ENCODE measurements around the gene PDAP1.
"Not testable (repeated sequence)": the region's sequence is repeated elsewhere in the genome, so short reads cannot be mapped to it uniquely, and the experiment has no call there.

Gene PDAP1

GRCh38 chr7:99424932-99425730, 16.7 kb upstream of the PDAP1 start:
- H3K36me3 ChIP-seq (ENCODE audit: insufficient read depth, low read length): no peaks in the 10 kb centered on the region; the same call in 1 of the 2 replicates

DNA sequence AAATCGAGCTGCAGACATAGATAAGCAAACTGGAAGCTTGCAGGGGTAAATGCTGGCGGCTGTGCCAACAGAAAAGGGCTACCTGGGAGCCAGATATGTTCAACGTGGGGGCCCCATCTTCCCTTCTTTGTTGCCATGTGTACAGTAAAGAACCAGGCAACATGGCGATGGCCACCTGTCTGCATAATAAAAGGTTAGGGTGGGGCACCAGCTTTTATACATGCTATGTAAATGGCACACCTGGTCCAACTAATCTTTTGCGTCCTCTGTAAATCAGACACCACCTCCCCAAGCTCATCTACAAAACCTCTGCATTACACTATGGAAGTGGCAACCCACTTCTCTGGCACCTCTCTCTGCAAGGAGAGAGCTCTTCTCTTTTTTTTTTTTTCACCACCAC, 14.2 kb upstream of the PDAP1 start:
- H3K27me3 ChIP-seq (ENCODE audit: insufficient read depth, low read length): no peaks in the 10 kb centered on the region
- H3K36me3 ChIP-seq (ENCODE audit: insufficient read depth, low read length): peaks cover 7% of the 10 kb centered on the region; the same call in 1 of the 2 replicates
- no peaks in the 10 kb centered on the region for H3K79me2 ChIP-seq (ENCODE audit: control insufficient read depth, insufficient read depth, low read length, unreplicated experiment)
- H3K4me1 ChIP-seq (ENCODE audit: control insufficient read depth, insufficient read depth, low read length, unreplicated experiment): no peaks in the 10 kb centered on the region
- H2AFZ ChIP-seq (ENCODE audit: low read length, unreplicated experiment): no peak overlapping the region
- H3K4me3 ChIP-seq (ENCODE audit: low read depth, low read length): no peak overlapping the region
- no peak overlapping the region for H3K27ac ChIP-seq (ENCODE audit: low read depth, low read length)

More at GRCh38 chr7:99424932-99425730, 16.7 kb upstream of the PDAP1 start:
- Histone ChIP-seq H3K4me1 (ENCODE audit: control insufficient read depth, insufficient read depth, low read length, unreplicated experiment) (no peaks in the 10 kb centered on the region), H3K79me2 (ENCODE audit: control insufficient read depth, insufficient read depth, low read length, unreplicated experiment) (no peaks in the 10 kb centered on the region), H2AFZ (ENCODE audit: low read length, unreplicated experiment) (no peak overlapping the region), H3K27me3 (ENCODE audit: insufficient read depth, low read length) (no peaks in the 10 kb centered on the region), H3K4me3 (ENCODE audit: low read depth, low read length) (no peak overlapping the region), H3K27ac (ENCODE audit: low read depth, low read length) (no peak overlapping the region)

DNA sequence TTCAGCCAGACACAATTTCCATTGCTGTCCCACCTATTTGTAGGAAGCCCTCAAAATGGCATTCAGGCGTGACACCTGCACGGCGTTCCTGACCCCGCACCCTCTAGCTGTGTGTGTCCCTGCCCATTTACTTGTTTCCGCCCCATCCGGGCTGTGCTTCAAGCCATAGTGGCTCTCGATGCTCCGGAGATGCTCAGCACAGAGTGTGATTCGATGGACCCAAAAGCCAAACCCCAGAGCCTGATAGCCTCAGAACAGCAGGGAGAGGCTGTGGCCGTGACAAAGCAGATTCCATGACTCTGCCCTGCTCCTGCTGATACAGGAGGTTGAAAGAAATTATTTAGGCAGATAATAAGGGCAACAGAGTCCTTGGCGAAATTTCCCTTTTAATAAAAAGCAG, 13.8 kb upstream of the PDAP1 start:
- no peaks in the 10 kb centered on the region for H3K79me2 ChIP-seq (ENCODE audit: control insufficient read depth, insufficient read depth, low read length, unreplicated experiment)
- H3K36me3 ChIP-seq (ENCODE audit: insufficient read depth, low read length): peaks cover 9% of the 10 kb centered on the region; the same call in 1 of the 2 replicates
- H3K4me3 ChIP-seq (ENCODE audit: low read depth, low read length): no peak overlapping the region
- no peaks in the 10 kb centered on the region for H3K27me3 ChIP-seq (ENCODE audit: insufficient read depth, low read length)
- no peaks in the 10 kb centered on the region for H3K4me1 ChIP-seq (ENCODE audit: control insufficient read depth, insufficient read depth, low read length, unreplicated experiment)
- no peak overlapping the region for H2AFZ ChIP-seq (ENCODE audit: low read length, unreplicated experiment)
- H3K27ac ChIP-seq (ENCODE audit: low read depth, low read length): no peak overlapping the region

DNA sequence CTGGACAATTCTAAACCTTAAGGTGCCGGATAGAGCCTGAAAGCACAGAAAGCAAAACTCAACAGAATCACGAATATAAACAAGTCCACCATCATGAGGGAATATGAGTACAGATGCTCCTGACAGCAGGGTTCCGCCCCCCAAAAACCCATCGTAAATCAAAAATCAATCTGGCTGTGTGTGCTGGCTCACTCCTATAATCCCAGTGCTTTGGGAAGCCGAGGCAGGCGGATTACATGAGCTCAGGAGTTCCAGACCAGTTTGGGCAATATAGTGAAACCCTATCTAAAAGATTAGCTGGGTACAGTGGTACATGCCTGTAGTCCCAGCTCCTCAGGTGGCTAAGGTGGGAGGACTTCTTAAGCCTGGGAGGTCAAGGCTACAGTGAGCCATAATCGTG, 12.6 kb upstream of the PDAP1 start:
- no peak overlapping the region for H3K4me3 ChIP-seq (ENCODE audit: low read depth, low read length)
- H3K36me3 ChIP-seq (ENCODE audit: insufficient read depth, low read length): peaks cover 9% of the 10 kb centered on the region; the same call in 1 of the 2 replicates
- no peak overlapping the region for H3K27ac ChIP-seq (ENCODE audit: low read depth, low read length)
- no peaks in the 10 kb centered on the region for H3K79me2 ChIP-seq (ENCODE audit: control insufficient read depth, insufficient read depth, low read length, unreplicated experiment)
- no peaks in the 10 kb centered on the region for H3K4me1 ChIP-seq (ENCODE audit: control insufficient read depth, insufficient read depth, low read length, unreplicated experiment)
- no peaks in the 10 kb centered on the region for H3K27me3 ChIP-seq (ENCODE audit: insufficient read depth, low read length)
- no peak overlapping the region for H2AFZ ChIP-seq (ENCODE audit: low read length, unreplicated experiment)

DNA sequence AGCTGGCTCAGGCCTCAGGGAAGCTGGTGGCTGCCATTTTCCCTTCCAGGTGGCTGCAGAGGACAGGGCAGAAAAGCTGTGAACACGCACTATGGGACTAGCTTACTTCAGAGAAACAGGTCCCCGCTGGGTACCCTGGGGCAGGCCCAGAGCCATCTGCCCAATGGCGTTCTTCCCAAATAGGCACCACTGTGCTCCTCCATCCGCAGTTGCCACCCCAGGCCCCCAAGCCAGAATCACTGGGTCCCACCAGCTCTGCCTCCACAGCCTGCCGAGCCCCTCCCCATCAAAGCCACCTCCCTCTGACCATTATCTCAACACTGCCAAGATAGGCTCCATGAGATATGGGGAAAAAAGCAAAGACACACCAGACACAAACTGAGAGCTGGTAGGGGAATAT, 11.8 kb upstream of the PDAP1 start:
- no peak overlapping the region for H3K4me3 ChIP-seq (ENCODE audit: low read depth, low read length)
- H3K27me3 ChIP-seq (ENCODE audit: insufficient read depth, low read length): no peaks in the 10 kb centered on the region
- H3K79me2 ChIP-seq (ENCODE audit: control insufficient read depth, insufficient read depth, low read length, unreplicated experiment): no peaks in the 10 kb centered on the region
- peaks cover 9% of the 10 kb centered on the region; the same call in 1 of the 2 replicates for H3K36me3 ChIP-seq (ENCODE audit: insufficient read depth, low read length)
- H3K27ac ChIP-seq (ENCODE audit: low read depth, low read length): no peak overlapping the region
- H3K4me1 ChIP-seq (ENCODE audit: control insufficient read depth, insufficient read depth, low read length, unreplicated experiment): no peaks in the 10 kb centered on the region
- H2AFZ ChIP-seq (ENCODE audit: low read length, unreplicated experiment): no peak overlapping the region

DNA sequence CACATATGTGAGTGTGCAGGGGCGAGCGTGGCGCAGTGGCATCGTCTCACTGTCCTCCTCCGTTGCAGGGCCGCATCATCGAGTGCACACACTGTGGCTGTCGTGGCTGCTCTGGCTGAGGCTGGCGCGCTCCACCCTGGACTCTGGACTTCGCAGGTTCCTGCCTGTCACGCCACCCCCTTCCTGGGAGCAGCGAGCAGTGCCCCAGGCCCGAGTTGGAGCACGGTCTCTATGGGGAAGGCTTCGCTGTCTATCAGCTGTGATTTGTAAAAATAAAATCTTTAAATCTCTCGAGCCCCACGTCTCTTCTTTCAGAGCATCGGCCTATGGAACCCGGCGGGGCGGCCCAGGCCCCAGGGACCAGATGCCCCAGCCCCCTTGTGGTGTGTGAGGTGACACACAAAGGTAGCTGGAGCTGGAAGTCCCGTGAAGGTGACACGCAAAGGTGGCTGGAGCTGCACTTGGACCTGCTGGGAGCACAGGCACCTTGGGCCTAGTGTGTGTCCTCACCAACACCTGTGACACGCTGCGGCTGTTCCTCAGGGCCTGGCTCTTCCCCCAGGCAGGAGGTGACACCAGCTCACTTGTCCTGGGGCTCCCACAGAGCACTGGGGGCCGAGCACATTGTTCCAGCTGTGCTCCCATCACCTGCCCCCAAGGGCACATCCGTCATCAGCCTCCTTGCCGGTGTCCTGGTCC, 11.1 kb upstream of the PDAP1 start:
- Histone ChIP-seq H3K27me3 (ENCODE audit: insufficient read depth, low read length) (no peaks in the 10 kb centered on the region), H3K4me3 (ENCODE audit: low read depth, low read length) (no peak overlapping the region), H2AFZ (ENCODE audit: low read length, unreplicated experiment) (no peak overlapping the region), H3K27ac (ENCODE audit: low read depth, low read length) (no peak overlapping the region), H3K36me3 (ENCODE audit: insufficient read depth, low read length) (peaks cover 9% of the 10 kb centered on the region; the same call in 1 of the 2 replicates), H3K4me1 (ENCODE audit: control insufficient read depth, insufficient read depth, low read length, unreplicated experiment) (no peaks in the 10 kb centered on the region), H3K79me2 (ENCODE audit: control insufficient read depth, insufficient read depth, low read length, unreplicated experiment) (no peaks in the 10 kb centered on the region)

DNA sequence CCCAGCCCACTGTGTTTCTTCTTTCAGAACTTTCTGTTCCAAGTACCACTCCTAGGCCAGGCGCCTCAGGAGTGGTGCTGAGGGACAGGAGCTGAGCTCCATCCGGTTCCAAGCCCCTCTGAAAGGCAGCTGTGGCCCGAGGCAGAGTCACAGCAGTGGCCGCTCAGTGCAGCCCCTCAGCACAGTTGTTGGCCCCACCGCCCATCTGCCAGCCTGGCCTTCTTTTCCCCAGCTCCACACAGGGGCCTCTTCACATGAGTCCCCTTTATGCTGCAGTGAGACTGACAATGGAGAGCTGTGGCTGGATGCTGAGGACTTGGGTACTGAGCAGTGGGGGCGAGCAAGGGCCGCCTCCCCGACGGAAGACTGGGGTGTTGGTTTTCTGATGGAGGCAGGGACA, 9.9 kb upstream of the PDAP1 start:
- peaks cover 11% of the 10 kb centered on the region; the same call in 1 of the 2 replicates for H3K36me3 ChIP-seq (ENCODE audit: insufficient read depth, low read length)
- H3K4me3 ChIP-seq (ENCODE audit: low read depth, low read length): no peak overlapping the region
- no peaks in the 10 kb centered on the region for H3K27me3 ChIP-seq (ENCODE audit: insufficient read depth, low read length)
- no peak overlapping the region for H3K27ac ChIP-seq (ENCODE audit: low read depth, low read length)
- no peak overlapping the region for H2AFZ ChIP-seq (ENCODE audit: low read length, unreplicated experiment)
- H3K79me2 ChIP-seq (ENCODE audit: control insufficient read depth, insufficient read depth, low read length, unreplicated experiment): peaks cover 2% of the 10 kb centered on the region
- H3K4me1 ChIP-seq (ENCODE audit: control insufficient read depth, insufficient read depth, low read length, unreplicated experiment): no peaks in the 10 kb centered on the region

- Histone ChIP-seq H3K36me3 (ENCODE audit: insufficient read depth, low read length) (peaks cover 20% of the 10 kb centered on the region), H3K79me2 (ENCODE audit: control insufficient read depth, insufficient read depth, low read length, unreplicated experiment) (peaks cover 12% of the 10 kb centered on the region)
- not testable (repeated sequence) for H3K4me1 ChIP-seq (ENCODE audit: control insufficient read depth, insufficient read depth, low read length, unreplicated experiment); H2AFZ ChIP-seq (ENCODE audit: low read length, unreplicated experiment); H3K4me3 ChIP-seq (ENCODE audit: low read depth, low read length); H3K27ac ChIP-seq (ENCODE audit: low read depth, low read length); H3K27me3 ChIP-seq (ENCODE audit: insufficient read depth, low read length)
These were observed 7.2 kb upstream of the PDAP1 start for GRCh38 chr7:99415513-99416127.

GRCh38 chr7:99410635-99411034, 2.2 kb upstream of the PDAP1 start:
- Histone ChIP-seq H3K4me1 (ENCODE audit: control insufficient read depth, insufficient read depth, low read length, unreplicated experiment) (peaks cover 27% of the 10 kb centered on the region), H3K27me3 (ENCODE audit: insufficient read depth, low read length) (no peaks in the 10 kb centered on the region), H3K27ac (ENCODE audit: low read depth, low read length) (no peak overlapping the region), H3K4me3 (ENCODE audit: low read depth, low read length) (peak overlapping the region; percentile 99; the same call in 1 of the 2 replicates), H3K79me2 (ENCODE audit: control insufficient read depth, insufficient read depth, low read length, unreplicated experiment) (peaks cover 56% of the 10 kb centered on the region), H3K36me3 (ENCODE audit: insufficient read depth, low read length) (peaks cover 12% of the 10 kb centered on the region), H2AFZ (ENCODE audit: low read length, unreplicated experiment) (no peak overlapping the region)

DNA sequence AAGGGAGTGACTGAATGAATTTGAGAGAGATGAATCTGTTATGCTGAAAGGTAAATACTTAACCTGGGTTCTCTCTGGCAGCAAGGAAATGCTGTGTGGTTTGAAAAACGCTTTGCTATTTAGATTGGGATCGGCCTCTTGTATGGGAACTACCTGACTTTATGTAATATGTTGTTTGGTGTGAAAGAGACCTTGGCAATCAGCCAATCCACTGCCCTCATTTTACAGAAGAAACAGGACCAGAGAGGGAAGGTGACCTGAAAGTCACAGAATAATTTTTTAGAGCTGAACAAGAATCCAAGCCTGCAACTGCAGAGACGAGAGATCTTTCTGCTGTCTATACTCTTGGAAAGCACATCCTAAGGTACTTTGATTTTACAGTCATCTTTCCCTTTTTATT, 1.4 kb upstream of the PDAP1 start:
- H3K27me3 ChIP-seq (ENCODE audit: insufficient read depth, low read length): no peaks in the 10 kb centered on the region
- H3K36me3 ChIP-seq (ENCODE audit: insufficient read depth, low read length): peaks cover 12% of the 10 kb centered on the region
- H2AFZ ChIP-seq (ENCODE audit: low read length, unreplicated experiment): no peak overlapping the region
- peaks cover 65% of the 10 kb centered on the region for H3K79me2 ChIP-seq (ENCODE audit: control insufficient read depth, insufficient read depth, low read length, unreplicated experiment)
- peaks cover 34% of the 10 kb centered on the region for H3K4me1 ChIP-seq (ENCODE audit: control insufficient read depth, insufficient read depth, low read length, unreplicated experiment)
- peak overlapping the region; percentile 99 for H3K4me3 ChIP-seq (ENCODE audit: low read depth, low read length)
- 0 out of 2 replicates have a peak overlapping the region, but pooled peaks have one; percentile 97 for H3K27ac ChIP-seq (ENCODE audit: low read depth, low read length)

Measured in ACC112 (cell line).